ENCODE data around the gene MYCT1. TPM values are rescaled to one million over a fixed set of nuclear protein-coding genes. Genes with fewer than 3 reads are reported as not detected.
"Not testable (repeated sequence)": the region's sequence is repeated elsewhere in the genome, so short reads cannot be mapped to it uniquely, and the experiment has no call there.

The MYCT1 gene
- total and polyA plus RNA-seq, 12 donors, result 3.9 to 17.9 (median 6.4) TPM

DNA sequence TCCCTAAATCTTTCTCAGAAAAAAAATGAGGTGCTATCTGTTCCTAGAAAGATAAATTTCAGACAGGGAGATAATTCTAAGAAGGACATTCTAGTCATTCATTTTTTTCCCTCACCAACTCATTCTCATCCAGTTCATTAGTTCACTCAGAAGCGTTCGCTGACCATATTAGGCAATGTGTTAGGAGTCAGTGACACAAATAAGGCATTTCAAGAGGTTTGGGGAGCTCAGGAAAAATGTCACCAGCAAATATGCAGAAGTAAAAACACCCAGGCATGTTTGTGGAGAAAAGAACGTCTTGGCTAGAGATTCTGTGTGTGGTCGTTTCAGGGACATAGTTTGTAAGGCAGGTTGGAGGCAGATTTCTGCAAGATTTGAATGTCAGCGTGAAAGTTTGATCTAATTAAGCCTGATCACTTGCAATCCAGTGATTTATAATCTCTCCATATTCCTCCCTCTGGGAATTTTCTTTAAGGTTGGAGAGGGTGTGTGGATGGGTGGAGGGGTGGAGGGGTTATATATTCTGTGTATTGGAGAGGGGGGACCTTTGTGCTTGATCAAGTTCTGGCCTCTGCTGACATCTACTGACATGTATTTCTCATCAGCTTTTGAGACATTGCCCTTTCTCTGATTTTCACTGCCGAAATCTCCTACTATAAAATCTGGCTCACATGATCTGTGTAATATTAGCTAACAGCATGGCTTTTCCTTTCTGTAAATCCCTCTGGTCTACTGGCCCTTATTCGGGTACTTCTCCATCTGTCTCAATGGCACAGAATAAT lies 3.6 kb downstream of the MYCT1 start:
- peaks cover 0 to 5% (median 0%) of the 10 kb centered on the region in 3 donors for H3K9me3 ChIP-seq (replicated peaks in 1 of 3)
- H3K36me3 ChIP-seq (replicated peaks in 1 of 2), result no peaks in the 10 kb centered on the region
- 33 to 38% (median 36%) methylated on average over 7 of the region's 7 CpGs for WGBS, 4 donors
- intact Hi-C loops (cut with DNase I), result no loop called here
- no peak for TF ChIP-seq POLR2A (IDR thresholded peaks at IDR 0.05)
- TF ChIP-seq, protein P1, sequence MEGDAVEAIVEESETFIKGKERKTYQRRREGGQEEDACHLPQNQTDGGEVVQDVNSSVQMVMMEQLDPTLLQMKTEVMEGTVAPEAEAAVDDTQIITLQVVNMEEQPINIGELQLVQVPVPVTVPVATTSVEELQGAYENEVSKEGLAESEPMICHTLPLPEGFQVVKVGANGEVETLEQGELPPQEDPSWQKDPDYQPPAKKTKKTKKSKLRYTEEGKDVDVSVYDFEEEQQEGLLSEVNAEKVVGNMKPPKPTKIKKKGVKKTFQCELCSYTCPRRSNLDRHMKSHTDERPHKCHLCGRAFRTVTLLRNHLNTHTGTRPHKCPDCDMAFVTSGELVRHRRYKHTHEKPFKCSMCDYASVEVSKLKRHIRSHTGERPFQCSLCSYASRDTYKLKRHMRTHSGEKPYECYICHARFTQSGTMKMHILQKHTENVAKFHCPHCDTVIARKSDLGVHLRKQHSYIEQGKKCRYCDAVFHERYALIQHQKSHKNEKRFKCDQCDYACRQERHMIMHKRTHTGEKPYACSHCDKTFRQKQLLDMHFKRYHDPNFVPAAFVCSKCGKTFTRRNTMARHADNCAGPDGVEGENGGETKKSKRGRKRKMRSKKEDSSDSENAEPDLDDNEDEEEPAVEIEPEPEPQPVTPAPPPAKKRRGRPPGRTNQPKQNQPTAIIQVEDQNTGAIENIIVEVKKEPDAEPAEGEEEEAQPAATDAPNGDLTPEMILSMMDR (IDR thresholded peaks at IDR 0.05), result no peak
- peak overlapping the region in 1 of 4 donors; percentile 22 for H3K4me3 ChIP-seq
- no peak for DNase-seq
- H3K4me1 ChIP-seq (replicated peaks in 1 of 2), result no peaks in the 10 kb centered on the region
- no peaks in the 10 kb centered on the region for H3K27me3 ChIP-seq
- no peak overlapping the region for H3K27ac ChIP-seq

DNA sequence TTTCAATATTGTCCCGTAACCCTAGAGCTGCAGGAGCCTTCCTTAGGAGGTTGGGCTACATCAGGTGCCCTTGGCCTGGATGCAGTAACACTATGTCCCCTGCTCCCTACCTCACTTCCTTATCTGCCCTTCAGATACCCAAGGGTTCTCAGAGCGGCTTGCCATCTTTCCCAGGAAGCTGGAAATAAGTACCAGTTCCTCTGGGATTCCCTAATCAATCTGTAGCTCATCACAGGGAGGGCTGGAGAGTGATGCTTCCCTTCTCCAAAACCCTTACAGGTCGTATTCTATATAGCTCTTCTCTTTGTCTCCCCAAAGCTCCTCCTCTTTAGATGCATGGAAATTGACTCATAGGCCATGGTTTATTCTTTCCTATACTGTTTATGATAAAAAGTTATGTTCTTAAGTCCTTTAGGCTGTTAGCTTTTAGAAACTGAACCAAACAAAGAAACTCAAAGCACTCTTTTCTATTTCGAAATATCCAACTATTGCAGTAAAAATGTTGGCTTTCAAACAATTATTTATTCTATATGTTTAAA lies 4.2 kb downstream of the MYCT1 start:
- Histone ChIP-seq H3K4me3 (no peak overlapping the region), H3K9me3 (replicated peaks in 1 of 3) (peaks cover 0 to 5% (median 0%) of the 10 kb centered on the region in 3 donors), H3K4me1 (replicated peaks in 1 of 2) (no peaks in the 10 kb centered on the region), H3K27ac (no peak overlapping the region), H3K36me3 (replicated peaks in 1 of 2) (no peaks in the 10 kb centered on the region), H3K27me3 (no peaks in the 10 kb centered on the region)
- intact Hi-C loops (cut with DNase I), result no loop called here
- no peak for DNase-seq
- WGBS, 4 donors, result 62 to 69% (median 62%) methylated on average over 4 of the region's 4 CpGs
- TF ChIP-seq, protein P1 (IDR thresholded peaks at IDR 0.05), result no peak

DNA sequence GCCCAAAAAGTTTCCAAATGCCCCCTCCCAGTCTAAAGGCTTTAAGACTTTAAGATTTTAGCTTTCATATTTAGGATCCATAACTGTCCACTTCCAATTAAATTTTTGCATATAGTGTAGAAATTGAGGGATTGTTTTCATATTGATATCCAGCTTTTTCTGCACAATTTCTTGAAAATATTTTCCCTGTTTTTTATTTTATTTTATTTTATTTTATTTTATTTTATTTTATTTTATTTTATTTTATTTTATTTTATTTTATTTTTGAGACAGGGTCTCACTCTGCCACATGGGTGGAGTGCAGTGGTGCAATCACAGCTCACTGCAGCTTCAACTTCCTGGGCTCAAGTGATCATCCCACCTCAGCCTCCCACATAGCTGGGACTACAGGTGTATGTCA lies 6.1 kb downstream of the MYCT1 start:
- H3K36me3 ChIP-seq (replicated peaks in 1 of 2); H3K9me3 ChIP-seq (replicated peaks in 1 of 3); H3K27ac ChIP-seq; H3K4me1 ChIP-seq (replicated peaks in 1 of 2); DNase-seq; H3K4me3 ChIP-seq; H3K27me3 ChIP-seq; intact Hi-C loops (cut with DNase I): not testable (repeated sequence)

DNA sequence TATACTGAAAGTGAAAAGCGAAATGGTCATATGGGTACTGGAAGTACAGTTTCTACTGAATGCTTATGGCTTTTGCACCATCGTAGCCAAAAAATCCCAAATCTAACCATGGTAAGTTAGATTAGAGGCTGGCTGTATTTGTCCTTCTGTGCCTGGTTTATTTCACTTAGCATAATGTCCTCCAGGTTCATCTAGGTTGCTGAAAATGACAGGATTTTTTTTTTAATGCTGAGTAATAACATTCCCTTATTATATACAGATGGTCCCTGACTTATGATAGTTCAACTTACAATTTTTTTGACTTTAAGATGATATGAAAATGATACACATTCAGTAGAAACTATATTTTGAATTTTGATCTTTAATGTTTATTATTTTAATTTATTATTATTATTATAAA lies 7.6 kb downstream of the MYCT1 start:
- TF ChIP-seq, protein P1 (IDR thresholded peaks at IDR 0.05), result no peak
- TF ChIP-seq POLR2A (IDR thresholded peaks at IDR 0.05), result no peak
- Histone ChIP-seq H3K27ac (no peak overlapping the region), H3K4me1 (replicated peaks in 1 of 2) (no peaks in the 10 kb centered on the region), H3K4me3 (no peak overlapping the region), H3K36me3 (replicated peaks in 1 of 2) (no peaks in the 10 kb centered on the region), H3K27me3 (no peaks in the 10 kb centered on the region), H3K9me3 (replicated peaks in 1 of 3) (no peaks in the 10 kb centered on the region)
- intact Hi-C loops (cut with DNase I), result no loop called here
- DNase-seq, result no peak
- WGBS, 4 donors, result 68 to 86% (median 77%) methylated on average over 2 of the region's 2 CpGs

DNA sequence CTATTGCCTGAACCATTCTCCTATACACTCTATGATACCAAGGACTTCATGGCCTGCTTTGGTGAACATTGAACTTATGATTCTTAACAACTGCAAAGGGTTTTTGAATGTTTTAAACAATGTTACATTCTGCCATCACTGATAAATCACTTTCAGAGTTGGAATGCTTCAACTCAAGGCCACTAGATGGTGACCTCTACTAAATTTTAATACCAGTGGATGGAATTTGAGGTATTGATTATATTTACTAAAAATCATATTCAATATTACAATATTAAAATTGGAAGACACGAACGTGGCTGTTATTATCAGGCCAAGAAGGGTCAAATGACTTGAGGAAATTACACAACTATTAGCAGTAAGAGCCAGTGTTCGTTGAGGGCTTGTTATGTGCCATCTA lies 18.6 kb downstream of the MYCT1 start:
- DNase-seq, result no peak
- Histone ChIP-seq H3K4me1 (replicated peaks in 1 of 2) (no peaks in the 10 kb centered on the region), H3K27me3 (no peaks in the 10 kb centered on the region), H3K27ac (no peak overlapping the region), H3K4me3 (no peak overlapping the region), H3K9me3 (replicated peaks in 1 of 3) (peaks cover 0 to 11% (median 0%) of the 10 kb centered on the region in 3 donors), H3K36me3 (replicated peaks in 1 of 2) (no peaks in the 10 kb centered on the region)
- intact Hi-C loops (cut with DNase I), result no loop called here
- TF ChIP-seq, protein P1 (IDR thresholded peaks at IDR 0.05), result no peak
- TF ChIP-seq POLR2A (IDR thresholded peaks at IDR 0.05), result no peak
- WGBS, 4 donors, result 55 to 73% (median 63%) methylated on average over 3 of the region's 3 CpGs

All from adrenal gland (tissue), 12 donors.